Sigmoid colon (tissue), 7 donors: ENCODE measurements around the gene SLC5A2. TPM values are rescaled to one million over a fixed set of nuclear protein-coding genes. Genes with fewer than 3 reads are reported as not detected.
A peak's percentile ranks its signal among the peaks of the same experiment; 100 is the strongest.
"Not testable (repeated sequence)": the region's sequence is repeated elsewhere in the genome, so short reads cannot be mapped to it uniquely, and the experiment has no call there.

Experiments used
- DNase-seq: peaks from one replicate; pipeline ENCODE4 v3.0.0-alpha.2; 2019
- H3K27ac ChIP-seq, 4 donors: fragments of 200-600 bp; sonication (generic); one replicate each; pipeline ENCODE4 v1.5.1; 2016 to 2019; ENCODE audit warnings: mild to moderate bottlenecking in 1 of 4
- H3K27me3 ChIP-seq, 3 donors: fragments of 200-600 bp; sonication (generic); one replicate each; pipeline ENCODE4 v1.5.1; 2019; ENCODE audit warnings: mild to moderate bottlenecking in 1 of 3
- H3K36me3 ChIP-seq, 4 donors: fragments of 200-600 bp; sonication (generic); one replicate each; pipeline ENCODE4 v1.5.1; 2016 to 2019
- H3K4me1 ChIP-seq, 4 donors: fragments of 200-600 bp; sonication (generic); one replicate each; pipeline ENCODE4 v1.5.1; 2017 to 2019
- H3K4me3 ChIP-seq, 4 donors: fragments of 200-600 bp; sonication (generic); one replicate each; pipeline ENCODE4 v1.5.1; 2017 to 2019; ENCODE audit warnings: mild to moderate bottlenecking in 2 of 4, moderate library complexity in 1 of 4
- H3K9me3 ChIP-seq, 4 donors: fragments of 200-600 bp in 3 of 4; sonication (generic) in 3 of 4; one replicate each; pipeline versions ENCODE4 v1.5.1 to v1.6.1; 2013 to 2019
- CTCF ChIP-seq, 4 experiments: fragments of 450-650 bp in 3 of 4; fragments of 200-600 bp in 1 of 4; IDR thresholded peaks; one replicate each; pipeline ENCODE4 v1.5.1; 2016 to 2019; ENCODE audit warnings: antibody characterized with exemption in 4 of 4, mild to moderate bottlenecking in 3 of 4, moderate library complexity in 2 of 4
- EP300 ChIP-seq, 4 donors: sonication (generic); formaldehyde crosslinking; IDR thresholded peaks; one replicate each; pipeline ENCODE4 v1.6.1; 2017; ENCODE audit warnings: antibody characterized with exemption in 4 of 4
- POLR2A ChIP-seq, 2 donors: fragments of 450-650 bp; IDR thresholded peaks; one replicate each; pipeline ENCODE4 v1.6.1; 2016; ENCODE audit warnings: antibody characterized with exemption in 2 of 2, mild to moderate bottlenecking in 2 of 2, moderate library complexity in 2 of 2
- POLR2AphosphoS5 ChIP-seq, 4 donors: sonication (generic); formaldehyde crosslinking; IDR thresholded peaks; one replicate each; pipeline ENCODE4 v1.6.1; 2017; ENCODE audit warnings: antibody characterized with exemption in 4 of 4
- WGBS, 2 donors: extraction: QIAGEN DNeasy Blood & Tissue Kit; methylation state at CpG; one replicate each; pipeline ENCODE4 v1.1.7; 2013; 5-methylcytosine and 5-hydroxymethylcytosine counted together
- intact Hi-C: fragments of 100-400 bp; cut with DNase I; formaldehyde crosslinking; loops from one replicate; pipeline ENCODE4 v1.15.1; 2023
- polyA plus RNA-seq, 3 donors: library from polyadenylated mRNA; stranded (reverse); fragments of 200-250 nt; gene quantifications; one replicate each; pipeline ENCODE4 v1.2.3, GENCODE V29; 2013
- total RNA-seq, 4 donors: library from RNA; depleted of rRNA; stranded (reverse); fragments of >200 nt; gene quantifications; one replicate each; pipeline ENCODE4 v1.1.0, GENCODE V29; 2016
- donor health status: healthy with polysubstance abuse.
- donor health status: Bipolar disorder and iron deficiency.
- donor health status: healthy.

The SLC5A2 gene
- total and polyA plus RNA-seq, 7 donors: 0.49 to 1.9 (median 0.71) TPM

GRCh38 chr16:31480851-31481536 is 1.9 kb upstream of the SLC5A2 start:
- Histone ChIP-seq H3K27me3 (peaks cover 0 to 12% (median 12%) of the 10 kb centered on the region in 3 donors), H3K27ac (no peak overlapping the region), H3K4me1 (peaks cover 0 to 30% (median 25%) of the 10 kb centered on the region in 4 donors), H3K4me3 (no peak overlapping the region), H3K36me3 (peaks cover 15 to 32% (median 22%) of the 10 kb centered on the region in 4 donors), H3K9me3 (no peaks in the 10 kb centered on the region)
- 17 to 33% methylated on average over 7 of the region's 7 CpGs for WGBS, 2 donors
- no peak for DNase-seq
- intact Hi-C loops: no loop called here
- TF ChIP-seq CTCF (IDR thresholded peaks at IDR 0.05): no peak
- peak in 3 of 4 donors; percentile 12 to 75 (median 74) for TF ChIP-seq POLR2AphosphoS5 (IDR thresholded peaks at IDR 0.05)
- TF ChIP-seq POLR2A (IDR thresholded peaks at IDR 0.05): no peak

- H3K9me3 ChIP-seq, H3K36me3 ChIP-seq, H3K27ac ChIP-seq, intact Hi-C loops, H3K4me3 ChIP-seq, DNase-seq: not testable (repeated sequence)
- H3K4me1 ChIP-seq: peaks cover 0 to 33% (median 27%) of the 10 kb centered on the region in 4 donors
- H3K27me3 ChIP-seq: peaks cover 23 to 41% (median 33%) of the 10 kb centered on the region in 3 donors
- WGBS, 2 donors: 89 to 92% methylated on average over 4 of the region's 4 CpGs
Observed at GRCh38 chr16:31484048-31484447, 1.1 kb downstream of the SLC5A2 start.

- no peak for DNase-seq
- Histone ChIP-seq H3K9me3 (peaks cover 0 to 3% (median 0%) of the 10 kb centered on the region in 4 donors), H3K27ac (no peak overlapping the region), H3K4me1 (peaks cover 0 to 33% (median 27%) of the 10 kb centered on the region in 4 donors), H3K36me3 (no peaks in the 10 kb centered on the region), H3K27me3 (peaks cover 23 to 41% (median 33%) of the 10 kb centered on the region in 3 donors), H3K4me3 (no peak overlapping the region)
- intact Hi-C loops: no loop called here
- TF ChIP-seq POLR2AphosphoS5 (IDR thresholded peaks at IDR 0.05) (no peak), EP300 (IDR thresholded peaks at IDR 0.05) (no peak)
- 16 to 57% methylated on average over 14 of the region's 14 CpGs for WGBS, 2 donors
Observed at GRCh38 chr16:31484491-31485171, 1.7 kb downstream of the SLC5A2 start.

- WGBS, 2 donors: 95% methylated on average over 17 of the region's 17 CpGs
- H3K4me1 ChIP-seq: peaks cover 0 to 28% (median 24%) of the 10 kb centered on the region in 4 donors
- H3K27ac ChIP-seq: no peak overlapping the region
- peaks cover 0 to 3% (median 0%) of the 10 kb centered on the region in 4 donors for H3K9me3 ChIP-seq
- H3K27me3 ChIP-seq: peaks cover 23 to 41% (median 33%) of the 10 kb centered on the region in 3 donors
- peaks cover 0 to 6% (median 0%) of the 10 kb centered on the region in 4 donors for H3K36me3 ChIP-seq
- TF ChIP-seq POLR2AphosphoS5 (IDR thresholded peaks at IDR 0.05) (no peak), EP300 (IDR thresholded peaks at IDR 0.05) (no peak), CTCF (IDR thresholded peaks at IDR 0.05) (no peak), POLR2A (IDR thresholded peaks at IDR 0.05) (no peak)
- no peak for DNase-seq
- H3K4me3 ChIP-seq: no peak overlapping the region
- intact Hi-C loops: no loop called here
Observed at GRCh38 chr16:31485571-31485970, 2.6 kb downstream of the SLC5A2 start.

- Histone ChIP-seq H3K36me3 (peaks cover 0 to 10% (median 0%) of the 10 kb centered on the region in 4 donors), H3K4me1 (peaks cover 0 to 24% (median 22%) of the 10 kb centered on the region in 4 donors), H3K9me3 (peaks cover 0 to 3% (median 0%) of the 10 kb centered on the region in 4 donors), H3K27ac (no peak overlapping the region), H3K27me3 (peaks cover 23 to 41% (median 33%) of the 10 kb centered on the region in 3 donors), H3K4me3 (no peak overlapping the region)
- 96% methylated on average over 5 of the region's 5 CpGs for WGBS, 2 donors
- intact Hi-C loops: no loop called here
- TF ChIP-seq POLR2A (IDR thresholded peaks at IDR 0.05) (no peak), POLR2AphosphoS5 (IDR thresholded peaks at IDR 0.05) (no peak), CTCF (IDR thresholded peaks at IDR 0.05) (no peak), EP300 (IDR thresholded peaks at IDR 0.05) (no peak)
- no peak for DNase-seq
Observed at GRCh38 chr16:31486045-31486444, 3.1 kb downstream of the SLC5A2 start.
